ENCODE measurements around the gene TMEM61.
"Not testable (repeated sequence)": the region's sequence is repeated elsewhere in the genome, so short reads cannot be mapped to it uniquely, and the experiment has no call there.

TMEM61 gene

GRCh38 chr1:55031098-55031497, 50.7 kb downstream of the TMEM61 start:
- H3F3A ChIP-seq (ENCODE audit: insufficient read depth, low read length); H3K9me2 ChIP-seq (ENCODE audit: low read depth, low read length): not testable (repeated sequence)

GRCh38 chr1:55033265-55033614, 52.8 kb downstream of the TMEM61 start:
- Histone ChIP-seq H3K79me2 (ENCODE audit: insufficient read depth, low read length) (no peaks in the 10 kb centered on the region), H3K27ac (ENCODE audit: low read depth, low read length, poor library complexity, severe bottlenecking) (no peak overlapping the region), H3K9me2 (ENCODE audit: low read depth, low read length) (no peaks in the 10 kb centered on the region), H3K27me3 (ENCODE audit: insufficient read depth, low read length) (peaks cover 3% of the 10 kb centered on the region), H3K4me3 (ENCODE audit: low read depth, low read length, poor library complexity, severe bottlenecking) (no peak overlapping the region), H4K20me1 (ENCODE audit: insufficient read depth, low read length) (no peaks in the 10 kb centered on the region), H3K9me3 (ENCODE audit: low read length) (no peaks in the 10 kb centered on the region), H3K4me1 (ENCODE audit: insufficient read depth, low read length, severe bottlenecking) (no peaks in the 10 kb centered on the region), H2AFZ (ENCODE audit: low read length) (no peak overlapping the region), H3K36me3 (ENCODE audit: insufficient read depth, low read length) (no peaks in the 10 kb centered on the region), H3F3A (ENCODE audit: insufficient read depth, low read length) (no peaks in the 10 kb centered on the region), H3K9ac (ENCODE audit: low read length) (no peak overlapping the region), H3K4me2 (ENCODE audit: low read length) (no peak overlapping the region)
- TF ChIP-seq EZH2 (IDR thresholded peaks at IDR 0.05; ENCODE audit: borderline replicate concordance, low read length) = no peak
- TF ChIP-seq, protein P1, sequence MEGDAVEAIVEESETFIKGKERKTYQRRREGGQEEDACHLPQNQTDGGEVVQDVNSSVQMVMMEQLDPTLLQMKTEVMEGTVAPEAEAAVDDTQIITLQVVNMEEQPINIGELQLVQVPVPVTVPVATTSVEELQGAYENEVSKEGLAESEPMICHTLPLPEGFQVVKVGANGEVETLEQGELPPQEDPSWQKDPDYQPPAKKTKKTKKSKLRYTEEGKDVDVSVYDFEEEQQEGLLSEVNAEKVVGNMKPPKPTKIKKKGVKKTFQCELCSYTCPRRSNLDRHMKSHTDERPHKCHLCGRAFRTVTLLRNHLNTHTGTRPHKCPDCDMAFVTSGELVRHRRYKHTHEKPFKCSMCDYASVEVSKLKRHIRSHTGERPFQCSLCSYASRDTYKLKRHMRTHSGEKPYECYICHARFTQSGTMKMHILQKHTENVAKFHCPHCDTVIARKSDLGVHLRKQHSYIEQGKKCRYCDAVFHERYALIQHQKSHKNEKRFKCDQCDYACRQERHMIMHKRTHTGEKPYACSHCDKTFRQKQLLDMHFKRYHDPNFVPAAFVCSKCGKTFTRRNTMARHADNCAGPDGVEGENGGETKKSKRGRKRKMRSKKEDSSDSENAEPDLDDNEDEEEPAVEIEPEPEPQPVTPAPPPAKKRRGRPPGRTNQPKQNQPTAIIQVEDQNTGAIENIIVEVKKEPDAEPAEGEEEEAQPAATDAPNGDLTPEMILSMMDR (IDR thresholded peaks at IDR 0.05; ENCODE audit: low read length) = no peak

More at GRCh38 chr1:55031098-55031497, 50.7 kb downstream of the TMEM61 start:
- not testable (repeated sequence) for H3K9ac ChIP-seq (ENCODE audit: low read length); H3K79me2 ChIP-seq (ENCODE audit: insufficient read depth, low read length); H3K4me2 ChIP-seq (ENCODE audit: low read length); H3K36me3 ChIP-seq (ENCODE audit: insufficient read depth, low read length); H3K27me3 ChIP-seq (ENCODE audit: insufficient read depth, low read length); H3K4me1 ChIP-seq (ENCODE audit: insufficient read depth, low read length, severe bottlenecking); H3K27ac ChIP-seq (ENCODE audit: low read depth, low read length, poor library complexity, severe bottlenecking); H3K4me3 ChIP-seq (ENCODE audit: low read depth, low read length, poor library complexity, severe bottlenecking); H2AFZ ChIP-seq (ENCODE audit: low read length); H3K9me3 ChIP-seq (ENCODE audit: low read length); H4K20me1 ChIP-seq (ENCODE audit: insufficient read depth, low read length)

DNA sequence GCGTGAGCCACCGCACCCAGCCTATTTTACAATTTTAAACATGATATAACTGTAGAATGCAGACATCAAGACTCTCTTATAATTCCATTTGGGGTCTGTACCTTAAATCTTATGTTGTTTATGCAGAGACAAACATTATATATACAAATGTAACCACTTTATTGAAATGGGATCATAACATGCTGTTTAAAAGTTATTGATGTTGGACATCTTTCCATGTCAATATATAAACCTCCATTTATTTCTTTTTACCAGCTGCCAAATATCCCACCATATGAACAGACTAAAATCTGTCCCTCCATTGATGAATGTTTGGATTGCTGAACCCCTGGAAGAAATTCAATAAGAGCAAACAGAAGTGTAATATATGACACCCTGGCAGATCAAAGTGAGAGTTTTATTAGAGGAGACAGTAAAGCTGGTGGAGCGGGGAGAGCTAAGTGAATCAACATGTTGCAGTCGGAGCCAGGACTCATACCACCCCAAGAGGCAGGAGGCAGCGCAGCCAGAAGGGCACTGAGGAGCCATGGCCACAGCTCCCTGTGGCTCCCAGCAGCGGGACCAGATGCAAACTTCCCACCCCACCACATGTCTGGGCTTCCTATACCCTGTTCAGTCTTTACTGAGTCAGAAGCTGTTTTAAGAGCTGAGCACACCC, 54.2 kb downstream of the TMEM61 start:
- H3K4me3 ChIP-seq (ENCODE audit: low read depth, low read length, poor library complexity, severe bottlenecking) = no peak overlapping the region
- TF ChIP-seq, protein P1 (IDR thresholded peaks at IDR 0.05; ENCODE audit: low read length) = no peak
- no peak for TF ChIP-seq EZH2 (IDR thresholded peaks at IDR 0.05; ENCODE audit: borderline replicate concordance, low read length)
- H3K36me3 ChIP-seq (ENCODE audit: insufficient read depth, low read length) = no peaks in the 10 kb centered on the region
- H3K79me2 ChIP-seq (ENCODE audit: insufficient read depth, low read length) = no peaks in the 10 kb centered on the region
- H3K9ac ChIP-seq (ENCODE audit: low read length) = no peak overlapping the region
- H3F3A ChIP-seq (ENCODE audit: insufficient read depth, low read length) = no peaks in the 10 kb centered on the region
- H3K27me3 ChIP-seq (ENCODE audit: insufficient read depth, low read length) = peaks cover 3% of the 10 kb centered on the region
- H4K20me1 ChIP-seq (ENCODE audit: insufficient read depth, low read length) = no peaks in the 10 kb centered on the region
- no peaks in the 10 kb centered on the region for H3K9me3 ChIP-seq (ENCODE audit: low read length)
- no peak overlapping the region for H3K27ac ChIP-seq (ENCODE audit: low read depth, low read length, poor library complexity, severe bottlenecking)
- H3K4me1 ChIP-seq (ENCODE audit: insufficient read depth, low read length, severe bottlenecking) = no peaks in the 10 kb centered on the region
- H3K4me2 ChIP-seq (ENCODE audit: low read length) = no peak overlapping the region
- H2AFZ ChIP-seq (ENCODE audit: low read length) = no peak overlapping the region
- H3K9me2 ChIP-seq (ENCODE audit: low read depth, low read length) = no peaks in the 10 kb centered on the region

- TF ChIP-seq, protein P1 (IDR thresholded peaks at IDR 0.05; ENCODE audit: low read length) = peak; percentile 13; the same call in 1 of the 2 replicates
- TF ChIP-seq EZH2 (IDR thresholded peaks at IDR 0.05; ENCODE audit: borderline replicate concordance, low read length) = no peak
- Histone ChIP-seq H3K4me3 (ENCODE audit: low read depth, low read length, poor library complexity, severe bottlenecking) (no peak overlapping the region), H4K20me1 (ENCODE audit: insufficient read depth, low read length) (no peaks in the 10 kb centered on the region), H3K9ac (ENCODE audit: low read length) (no peak overlapping the region), H3F3A (ENCODE audit: insufficient read depth, low read length) (no peaks in the 10 kb centered on the region), H3K36me3 (ENCODE audit: insufficient read depth, low read length) (no peaks in the 10 kb centered on the region), H3K4me1 (ENCODE audit: insufficient read depth, low read length, severe bottlenecking) (no peaks in the 10 kb centered on the region), H3K4me2 (ENCODE audit: low read length) (no peak overlapping the region), H3K79me2 (ENCODE audit: insufficient read depth, low read length) (no peaks in the 10 kb centered on the region), H3K9me3 (ENCODE audit: low read length) (no peaks in the 10 kb centered on the region), H3K9me2 (ENCODE audit: low read depth, low read length) (no peaks in the 10 kb centered on the region), H3K27ac (ENCODE audit: low read depth, low read length, poor library complexity, severe bottlenecking) (no peak overlapping the region), H2AFZ (ENCODE audit: low read length) (no peak overlapping the region), H3K27me3 (ENCODE audit: insufficient read depth, low read length) (peaks cover 3% of the 10 kb centered on the region; the same call in 1 of the 2 replicates)
These were observed 55.5 kb downstream of the TMEM61 start for GRCh38 chr1:55035904-55036303.
